KMS-11 (cell line): ENCODE data around the gene MIB1.

Source experiments
- H2AFZ ChIP-seq: fragments of 200-600 bp; sonication (generic); 2 replicates; pipeline ENCODE4 v1.6.1; 2016; ENCODE audit warnings: antibody characterized with exemption, mixed run types, low read depth
- H3K27ac ChIP-seq: fragments of 200-600 bp; sonication (generic); 2 replicates; pipeline ENCODE4 v1.6.1; 2016; ENCODE audit warnings: mild to moderate bottlenecking, mixed run types
- H3K27me3 ChIP-seq: fragments of 200-600 bp; sonication (generic); 2 replicates; pipeline ENCODE4 v1.6.1; 2017; ENCODE audit warnings: mild to moderate bottlenecking, low read depth, mixed run types, moderate library complexity; ENCODE audit not compliant: insufficient read depth
- H3K36me3 ChIP-seq: fragments of 200-600 bp; sonication (generic); 2 replicates; pipeline ENCODE4 v1.6.1; 2017; ENCODE audit warnings: mild to moderate bottlenecking, mixed run types; ENCODE audit not compliant: insufficient read depth
- H3K4me1 ChIP-seq: fragments of 200-600 bp; sonication (generic); 2 replicates; pipeline ENCODE4 v1.6.1; 2016; ENCODE audit warnings: mild to moderate bottlenecking, low read depth, mixed run types; ENCODE audit not compliant: poor library complexity, severe bottlenecking
- H3K4me2 ChIP-seq: fragments of 200-600 bp; sonication (generic); 2 replicates; pipeline ENCODE4 v1.7.0; 2016; ENCODE audit warnings: mild to moderate bottlenecking, mixed run types
- H3K4me3 ChIP-seq: fragments of 200-600 bp; sonication (generic); IDR thresholded peaks from 2 replicates; pipeline ENCODE4 v1.6.1; 2017; ENCODE audit warnings: low read depth, low read length, mixed read lengths; ENCODE audit not compliant: insufficient read depth
- H3K79me2 ChIP-seq: fragments of 200-600 bp; sonication (generic); 2 replicates; pipeline ENCODE4 v1.6.1; 2016; ENCODE audit warnings: low read depth, mixed run types; ENCODE audit not compliant: insufficient read depth
- H3K9ac ChIP-seq: fragments of 200-600 bp; sonication (generic); 2 replicates; pipeline ENCODE4 v1.6.1; 2016; ENCODE audit warnings: mild to moderate bottlenecking, mixed run types
- H4K20me1 ChIP-seq: fragments of 200-600 bp; sonication (generic); 2 replicates; pipeline ENCODE4 v1.6.1; 2016; ENCODE audit warnings: mild to moderate bottlenecking, mixed run types; ENCODE audit not compliant: insufficient read depth
- TF ChIP-seq, protein P1 (sequence below): fragments of 200-600 bp; sonication (generic); conservative IDR thresholded peaks from 2 replicates; pipeline ENCODE4 v1.6.1; 2017; ENCODE audit warnings: low read depth, mild to moderate bottlenecking, antibody characterized with exemption, low read length, moderate library complexity, mixed read lengths

The MIB1 gene

DNA sequence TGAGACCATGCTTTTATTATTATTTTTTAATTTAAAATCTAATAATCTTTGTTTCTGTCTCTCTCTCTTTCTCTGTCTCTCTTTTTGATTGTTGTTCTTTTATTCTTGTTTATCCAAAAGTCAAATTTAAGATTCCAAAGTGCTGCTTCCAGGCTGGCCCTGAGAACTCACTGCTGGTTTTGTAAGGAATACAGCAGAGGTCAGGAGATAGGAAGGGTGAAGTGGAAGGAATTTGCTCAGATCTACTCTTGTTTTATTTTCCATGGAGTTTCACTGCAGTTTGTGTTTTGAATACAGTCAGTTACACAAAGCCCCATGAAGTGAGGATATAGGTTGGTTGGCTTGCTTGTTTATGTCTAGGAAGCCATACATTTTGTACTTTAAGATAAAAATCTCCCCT is 168.1 kb downstream of the MIB1 start:
- Histone ChIP-seq H3K4me1 (no peaks in the 10 kb centered on the region), H2AFZ (no peak overlapping the region), H3K27me3 (no peaks in the 10 kb centered on the region), H3K9ac (no peak overlapping the region), H3K4me3 (no peak overlapping the region), H3K4me2 (no peak overlapping the region), H3K79me2 (no peaks in the 10 kb centered on the region), H4K20me1 (no peaks in the 10 kb centered on the region), H3K27ac (no peak overlapping the region), H3K36me3 (no peaks in the 10 kb centered on the region)
- TF ChIP-seq, protein P1, sequence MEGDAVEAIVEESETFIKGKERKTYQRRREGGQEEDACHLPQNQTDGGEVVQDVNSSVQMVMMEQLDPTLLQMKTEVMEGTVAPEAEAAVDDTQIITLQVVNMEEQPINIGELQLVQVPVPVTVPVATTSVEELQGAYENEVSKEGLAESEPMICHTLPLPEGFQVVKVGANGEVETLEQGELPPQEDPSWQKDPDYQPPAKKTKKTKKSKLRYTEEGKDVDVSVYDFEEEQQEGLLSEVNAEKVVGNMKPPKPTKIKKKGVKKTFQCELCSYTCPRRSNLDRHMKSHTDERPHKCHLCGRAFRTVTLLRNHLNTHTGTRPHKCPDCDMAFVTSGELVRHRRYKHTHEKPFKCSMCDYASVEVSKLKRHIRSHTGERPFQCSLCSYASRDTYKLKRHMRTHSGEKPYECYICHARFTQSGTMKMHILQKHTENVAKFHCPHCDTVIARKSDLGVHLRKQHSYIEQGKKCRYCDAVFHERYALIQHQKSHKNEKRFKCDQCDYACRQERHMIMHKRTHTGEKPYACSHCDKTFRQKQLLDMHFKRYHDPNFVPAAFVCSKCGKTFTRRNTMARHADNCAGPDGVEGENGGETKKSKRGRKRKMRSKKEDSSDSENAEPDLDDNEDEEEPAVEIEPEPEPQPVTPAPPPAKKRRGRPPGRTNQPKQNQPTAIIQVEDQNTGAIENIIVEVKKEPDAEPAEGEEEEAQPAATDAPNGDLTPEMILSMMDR: no peak

DNA sequence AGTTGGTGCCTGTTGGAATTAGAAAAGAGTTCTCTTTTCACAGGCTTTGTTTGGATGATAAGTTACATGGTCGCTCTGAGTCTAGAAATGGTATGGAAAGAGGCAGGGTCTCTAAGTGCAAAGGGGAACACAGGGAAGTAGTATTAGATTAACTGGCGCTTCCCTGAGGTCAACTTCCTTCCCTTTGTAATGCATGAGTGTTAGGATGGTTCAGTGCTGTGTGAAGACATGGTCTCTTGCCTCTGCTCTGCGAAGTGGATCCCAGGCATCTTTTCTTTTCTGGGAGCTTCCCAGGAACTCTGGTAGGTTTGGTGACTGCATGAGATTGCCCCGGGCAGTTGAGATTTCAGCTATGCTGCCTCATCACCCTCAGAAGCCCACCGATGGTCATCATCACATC is 170.3 kb downstream of the MIB1 start:
- Histone ChIP-seq H2AFZ (no peak overlapping the region), H3K27me3 (no peaks in the 10 kb centered on the region), H3K79me2 (no peaks in the 10 kb centered on the region), H3K27ac (no peak overlapping the region), H3K4me3 (no peak overlapping the region), H3K9ac (no peak overlapping the region), H3K4me1 (no peaks in the 10 kb centered on the region), H4K20me1 (no peaks in the 10 kb centered on the region), H3K4me2 (no peak overlapping the region), H3K36me3 (no peaks in the 10 kb centered on the region)
- TF ChIP-seq, protein P1: no peak

DNA sequence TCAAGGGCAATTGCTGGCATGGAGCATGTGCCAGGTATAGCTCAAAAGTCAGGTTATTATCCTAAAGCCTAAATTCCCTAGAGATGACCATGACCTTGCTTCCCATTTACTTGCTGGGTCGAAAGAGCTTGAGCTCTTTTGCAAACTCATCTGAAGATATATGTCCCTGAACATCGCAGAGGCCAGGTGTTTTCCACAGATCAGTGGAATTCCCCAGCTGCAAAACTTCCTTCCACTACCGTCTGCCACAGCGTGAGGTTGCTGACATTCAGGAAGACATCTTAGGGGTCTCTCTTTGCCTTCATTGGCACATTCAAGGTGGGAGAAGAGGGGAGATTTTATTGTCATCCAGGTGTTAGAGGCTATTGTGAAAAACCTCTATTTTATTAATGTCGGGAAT is 171.0 kb downstream of the MIB1 start:
- Histone ChIP-seq H3K4me1 (no peaks in the 10 kb centered on the region), H3K4me2 (no peak overlapping the region)
- TF ChIP-seq, protein P1: no peak

DNA sequence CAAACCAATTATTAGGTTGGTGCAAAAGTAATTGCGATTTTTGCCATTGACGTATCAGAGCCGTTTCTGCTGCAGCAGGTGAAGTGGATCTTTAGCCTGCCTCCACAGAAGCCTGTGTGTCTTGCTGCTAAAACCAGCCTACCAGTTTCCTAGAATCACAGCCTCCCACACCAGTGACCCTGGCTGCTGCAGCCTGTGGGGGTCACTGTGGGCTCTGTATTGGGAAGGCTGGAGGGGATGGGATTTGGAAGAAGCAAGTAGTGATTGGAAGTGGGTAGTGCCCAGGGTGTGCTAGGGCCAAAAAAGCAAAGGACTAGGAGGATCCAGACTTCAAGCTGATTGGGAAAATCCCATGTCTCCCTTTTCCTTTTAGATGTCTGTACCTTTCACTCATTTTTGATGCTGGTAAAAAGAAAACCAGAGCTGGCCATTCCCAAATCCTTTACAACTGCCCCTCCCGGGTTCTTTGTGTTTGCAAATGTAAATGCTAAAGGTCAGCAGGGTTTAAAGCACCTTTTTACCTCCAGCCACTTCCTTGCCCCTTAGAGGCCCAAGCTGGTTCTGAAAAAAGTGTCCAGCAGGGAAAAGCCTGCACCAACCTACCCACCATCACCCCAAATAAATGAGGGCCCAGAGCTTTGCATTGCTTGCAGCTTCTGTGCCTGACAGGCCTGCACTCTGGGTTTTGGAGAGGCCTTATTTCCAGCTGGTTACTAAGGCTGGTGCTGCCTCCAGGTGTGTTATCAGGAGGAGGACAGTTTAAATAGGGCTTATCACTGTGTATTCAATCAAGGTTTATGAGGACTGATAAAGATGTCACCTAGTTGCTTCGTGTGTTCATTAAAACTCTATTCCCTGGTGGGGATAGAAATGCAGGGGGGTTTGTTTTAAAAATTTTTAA is 172.0 kb downstream of the MIB1 start:
- H3K79me2 ChIP-seq: no peaks in the 10 kb centered on the region
- H3K4me3 ChIP-seq: no peak overlapping the region
- TF ChIP-seq, protein P1: no peak
- H2AFZ ChIP-seq: no peak overlapping the region
- H3K36me3 ChIP-seq: no peaks in the 10 kb centered on the region
- H3K4me2 ChIP-seq: no peak overlapping the region
- H3K27ac ChIP-seq: no peak overlapping the region
- no peak overlapping the region for H3K9ac ChIP-seq
- H4K20me1 ChIP-seq: no peaks in the 10 kb centered on the region
- no peaks in the 10 kb centered on the region for H3K27me3 ChIP-seq
- H3K4me1 ChIP-seq: no peaks in the 10 kb centered on the region

More for the DNA sequence above, 171.0 kb downstream of the MIB1 start:
- no peaks in the 10 kb centered on the region for H4K20me1 ChIP-seq
- no peak overlapping the region for H3K27ac ChIP-seq
- no peaks in the 10 kb centered on the region for H3K79me2 ChIP-seq
- H3K36me3 ChIP-seq: no peaks in the 10 kb centered on the region
- no peak overlapping the region for H3K4me3 ChIP-seq
- no peak overlapping the region for H2AFZ ChIP-seq
- H3K27me3 ChIP-seq: no peaks in the 10 kb centered on the region
- H3K9ac ChIP-seq: no peak overlapping the region
